ENCODE data around the gene GP9.

Gene GP9

GRCh38 chr3:129016720-129017483 is 43.7 kb upstream of the GP9 start:
- H3F3A ChIP-seq (ENCODE audit: insufficient read depth, low read length): no peaks in the 10 kb centered on the region

DNA sequence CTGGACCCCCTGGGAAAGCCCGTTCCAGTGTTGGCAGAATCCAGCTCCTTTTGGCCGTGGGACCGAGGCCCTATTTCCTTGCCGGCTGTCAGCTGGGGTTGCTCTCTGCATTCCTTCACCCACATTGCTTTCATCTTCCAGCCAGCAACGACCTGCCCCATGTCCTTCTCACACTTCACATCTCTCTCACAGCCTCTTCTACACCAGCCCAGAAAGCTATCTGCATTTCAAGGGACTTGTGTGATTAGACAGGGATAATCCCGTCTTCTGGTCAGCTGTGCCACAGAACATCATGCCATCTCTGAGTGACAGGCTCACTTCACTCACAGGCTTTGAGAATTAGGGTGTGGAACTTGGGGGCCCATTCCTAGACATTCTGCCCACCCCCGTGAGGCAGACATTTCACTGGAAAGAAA is 43.1 kb upstream of the GP9 start:
- Histone ChIP-seq H3K4me3 (ENCODE audit: low read depth, low read length, poor library complexity, severe bottlenecking) (no peak overlapping the region), H3F3A (ENCODE audit: insufficient read depth, low read length) (no peaks in the 10 kb centered on the region), H4K20me1 (ENCODE audit: insufficient read depth, low read length) (no peaks in the 10 kb centered on the region), H3K79me2 (ENCODE audit: insufficient read depth, low read length) (no peaks in the 10 kb centered on the region), H3K9me3 (ENCODE audit: low read length) (no peaks in the 10 kb centered on the region), H3K4me1 (ENCODE audit: insufficient read depth, low read length, severe bottlenecking) (peaks cover 26% of the 10 kb centered on the region), H3K9me2 (ENCODE audit: low read depth, low read length) (no peaks in the 10 kb centered on the region), H3K27me3 (ENCODE audit: insufficient read depth, low read length) (no peaks in the 10 kb centered on the region), H3K36me3 (ENCODE audit: insufficient read depth, low read length) (no peaks in the 10 kb centered on the region), H3K9ac (ENCODE audit: low read length) (no peak overlapping the region), H3K4me2 (ENCODE audit: low read length) (peak overlapping the region; percentile 9; the same call in 1 of the 2 replicates), H2AFZ (ENCODE audit: low read length) (no peak overlapping the region), H3K27ac (ENCODE audit: low read depth, low read length, poor library complexity, severe bottlenecking) (no peak overlapping the region)
- TF ChIP-seq, protein P1, sequence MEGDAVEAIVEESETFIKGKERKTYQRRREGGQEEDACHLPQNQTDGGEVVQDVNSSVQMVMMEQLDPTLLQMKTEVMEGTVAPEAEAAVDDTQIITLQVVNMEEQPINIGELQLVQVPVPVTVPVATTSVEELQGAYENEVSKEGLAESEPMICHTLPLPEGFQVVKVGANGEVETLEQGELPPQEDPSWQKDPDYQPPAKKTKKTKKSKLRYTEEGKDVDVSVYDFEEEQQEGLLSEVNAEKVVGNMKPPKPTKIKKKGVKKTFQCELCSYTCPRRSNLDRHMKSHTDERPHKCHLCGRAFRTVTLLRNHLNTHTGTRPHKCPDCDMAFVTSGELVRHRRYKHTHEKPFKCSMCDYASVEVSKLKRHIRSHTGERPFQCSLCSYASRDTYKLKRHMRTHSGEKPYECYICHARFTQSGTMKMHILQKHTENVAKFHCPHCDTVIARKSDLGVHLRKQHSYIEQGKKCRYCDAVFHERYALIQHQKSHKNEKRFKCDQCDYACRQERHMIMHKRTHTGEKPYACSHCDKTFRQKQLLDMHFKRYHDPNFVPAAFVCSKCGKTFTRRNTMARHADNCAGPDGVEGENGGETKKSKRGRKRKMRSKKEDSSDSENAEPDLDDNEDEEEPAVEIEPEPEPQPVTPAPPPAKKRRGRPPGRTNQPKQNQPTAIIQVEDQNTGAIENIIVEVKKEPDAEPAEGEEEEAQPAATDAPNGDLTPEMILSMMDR (IDR thresholded peaks at IDR 0.05; ENCODE audit: low read length): no peak
- no peak for TF ChIP-seq EZH2 (IDR thresholded peaks at IDR 0.05; ENCODE audit: borderline replicate concordance, low read length)

More at GRCh38 chr3:129016720-129017483, 43.7 kb upstream of the GP9 start:
- no peaks in the 10 kb centered on the region for H3K9me3 ChIP-seq (ENCODE audit: low read length)
- H3K9me2 ChIP-seq (ENCODE audit: low read depth, low read length): no peaks in the 10 kb centered on the region
- peak overlapping the region; percentile 20; the same call in 1 of the 2 replicates for H3K4me2 ChIP-seq (ENCODE audit: low read length)
- H2AFZ ChIP-seq (ENCODE audit: low read length): no peak overlapping the region
- H3K27me3 ChIP-seq (ENCODE audit: insufficient read depth, low read length): no peaks in the 10 kb centered on the region
- no peaks in the 10 kb centered on the region for H3K36me3 ChIP-seq (ENCODE audit: insufficient read depth, low read length)
- H3K9ac ChIP-seq (ENCODE audit: low read length): no peak overlapping the region; the same call in 1 of the 2 replicates
- no peak overlapping the region for H3K4me3 ChIP-seq (ENCODE audit: low read depth, low read length, poor library complexity, severe bottlenecking)
- TF ChIP-seq EZH2 (IDR thresholded peaks at IDR 0.05; ENCODE audit: borderline replicate concordance, low read length): no peak
- TF ChIP-seq, protein P1 (IDR thresholded peaks at IDR 0.05; ENCODE audit: low read length): no peak; the same call in 1 of the 2 replicates
- H3K4me1 ChIP-seq (ENCODE audit: insufficient read depth, low read length, severe bottlenecking): peaks cover 26% of the 10 kb centered on the region
- no peaks in the 10 kb centered on the region for H4K20me1 ChIP-seq (ENCODE audit: insufficient read depth, low read length)
- peak overlapping the region; percentile 68 for H3K27ac ChIP-seq (ENCODE audit: low read depth, low read length, poor library complexity, severe bottlenecking)
- H3K79me2 ChIP-seq (ENCODE audit: insufficient read depth, low read length): no peaks in the 10 kb centered on the region

GRCh38 chr3:129018271-129018670 is 42.3 kb upstream of the GP9 start:
- H3F3A ChIP-seq (ENCODE audit: insufficient read depth, low read length): no peaks in the 10 kb centered on the region
- H2AFZ ChIP-seq (ENCODE audit: low read length): no peak overlapping the region
- H3K79me2 ChIP-seq (ENCODE audit: insufficient read depth, low read length): no peaks in the 10 kb centered on the region
- no peaks in the 10 kb centered on the region for H3K36me3 ChIP-seq (ENCODE audit: insufficient read depth, low read length)
- H3K4me2 ChIP-seq (ENCODE audit: low read length): no peak overlapping the region
- H3K9me3 ChIP-seq (ENCODE audit: low read length): no peaks in the 10 kb centered on the region
- H3K4me1 ChIP-seq (ENCODE audit: insufficient read depth, low read length, severe bottlenecking): peaks cover 26% of the 10 kb centered on the region
- H3K27me3 ChIP-seq (ENCODE audit: insufficient read depth, low read length): no peaks in the 10 kb centered on the region
- no peaks in the 10 kb centered on the region for H4K20me1 ChIP-seq (ENCODE audit: insufficient read depth, low read length)
- no peaks in the 10 kb centered on the region for H3K9me2 ChIP-seq (ENCODE audit: low read depth, low read length)
- TF ChIP-seq EZH2 (IDR thresholded peaks at IDR 0.05; ENCODE audit: borderline replicate concordance, low read length): no peak
- TF ChIP-seq, protein P1 (IDR thresholded peaks at IDR 0.05; ENCODE audit: low read length): no peak
- no peak overlapping the region for H3K9ac ChIP-seq (ENCODE audit: low read length)
- no peak overlapping the region for H3K27ac ChIP-seq (ENCODE audit: low read depth, low read length, poor library complexity, severe bottlenecking)
- H3K4me3 ChIP-seq (ENCODE audit: low read depth, low read length, poor library complexity, severe bottlenecking): no peak overlapping the region

All from OCI-LY1 (cell line).